HepG2 (cell line): Measurements from ENCODE around the gene EHD1. TPM values are rescaled to one million over a fixed set of nuclear protein-coding genes. Genes with fewer than 3 reads are reported as not detected.

Source experiments
- ATAC-seq: fragments of 200-7000 bp; cut with Tn5 transposase; 3 replicates; pipeline ENCODE4 v1.9.1; 2020; ENCODE audit warnings: mild to moderate bottlenecking, moderate library complexity
- BruUV-seq: library from RNA; stranded (reverse); fragments of 400-500 nt; replicated peaks from 2 replicates; lab custom pipeline; 2021; lab: Mats Ljungman, UMichigan
- CTCF ChIA-PET: fragments of 300-600 bp; formaldehyde crosslinking; extraction: SDS; loops from one replicate; lab custom pipeline; 2021; ENCODE audit warnings: low total read pairs, inconsistent platforms, low intra/inter-chr PET ratio; lab: Yijun Ruan, JAX
- POLR2A ChIA-PET: fragments of 350-600 bp; sonication (Branson Sonifier 250); formaldehyde crosslinking; loops from one replicate; lab custom pipeline; 2020; ENCODE audit warnings: antibody characterized with exemption, inconsistent platforms; lab: Yijun Ruan, JAX
- DNase-seq: peaks from one replicate; pipeline ENCODE4 v3.0.0-alpha.2; 2015; ENCODE audit warnings: low spot score
- FAIRE-seq: peaks from 3 replicates; lab custom pipeline; 2011; peaks lifted over from hg19 to GRCh38; lab: Jason Lieb, UNC
- H2AFZ ChIP-seq: one replicate; pipeline ENCODE4 v1.6.1; 2011; ENCODE audit warnings: low read length, inconsistent platforms
- H3K27ac ChIP-seq: fragments of 300-600 bp; 3 replicates; pipeline ENCODE4 v1.8.0; 2011; ENCODE audit warnings: mixed run types, mild to moderate bottlenecking, mixed read lengths, low read length, inconsistent platforms; ENCODE audit not compliant: insufficient read depth; ENCODE audit errors: extremely low read length
- H3K27me3 ChIP-seq, 2 experiments: fragments of 200-600 bp in 1 of 2; 2 replicates in 1 of 2; 3 replicates in 1 of 2; pipeline versions ENCODE4 v1.6.0 to v1.8.0; 2011; ENCODE audit warnings: low read length in 2 of 2, mild to moderate bottlenecking in 2 of 2, moderate library complexity in 2 of 2, inconsistent platforms in 1 of 2; ENCODE audit not compliant: insufficient read depth in 2 of 2, control insufficient read depth in 1 of 2
- H3K36me3 ChIP-seq, 2 experiments: fragments of 200-600 bp in 1 of 2; replicated peaks in 1 of 2; 2 replicates in 1 of 2; 3 replicates in 1 of 2; pipeline versions ENCODE4 v1.5.1 to v1.8.0; 2011; ENCODE audit warnings: low read length in 2 of 2, inconsistent platforms in 1 of 2; ENCODE audit not compliant: insufficient read depth in 2 of 2, control insufficient read depth in 1 of 2
- H3K4me1 ChIP-seq: 2 replicates; pipeline ENCODE4 v1.5.1; 2012; ENCODE audit warnings: low read length, inconsistent platforms; ENCODE audit not compliant: insufficient read depth
- H3K4me2 ChIP-seq: 2 replicates; pipeline ENCODE4 v1.6.0; 2011; ENCODE audit warnings: low read depth, low read length, inconsistent platforms
- H3K4me3 ChIP-seq, 3 experiments: fragments of 200-600 bp in 1 of 3; sonication (generic), shearing (Covaris generic) in 1 of 3; replicated peaks in 1 of 3; 2 replicates each; pipeline ENCODE4 v1.5.1; 2011 to 2016; ENCODE audit warnings: low read length in 3 of 3, inconsistent platforms in 2 of 3, low read depth in 2 of 3, mild to moderate bottlenecking in 2 of 3, control low read depth in 1 of 3, mixed read lengths in 1 of 3; ENCODE audit not compliant: insufficient read depth in 1 of 3
- H3K79me2 ChIP-seq: one replicate; pipeline ENCODE4 v1.6.1; 2011; ENCODE audit warnings: low read length, inconsistent platforms; ENCODE audit not compliant: insufficient read depth
- H3K9ac ChIP-seq: 2 replicates; pipeline ENCODE4 v1.6.0; 2011; ENCODE audit warnings: mild to moderate bottlenecking, low read depth, low read length, inconsistent platforms; ENCODE audit not compliant: insufficient read depth
- H3K9me3 ChIP-seq: 2 replicates; pipeline ENCODE4 v1.5.1; 2012; ENCODE audit warnings: mild to moderate bottlenecking, low read length
- H4K20me1 ChIP-seq: 2 replicates; pipeline ENCODE4 v1.6.0; 2011; ENCODE audit warnings: inconsistent platforms, mild to moderate bottlenecking, low read length, moderate library complexity; ENCODE audit not compliant: insufficient read depth
- FOXP4 ChIP-seq: sonication (generic); formaldehyde crosslinking; IDR thresholded peaks from 2 replicates; pipeline ENCODE4 v1.4.0; 2020; ENCODE audit warnings: missing genetic modification reagents
- HNRNPLL ChIP-seq: fragments of 200-400 bp; formaldehyde crosslinking; IDR thresholded peaks from 2 replicates; pipeline ENCODE4 v1.6.1; 2017; ENCODE audit warnings: mild to moderate bottlenecking, low read depth, low read length; ENCODE audit not compliant: poor library complexity, severe bottlenecking
- JUND ChIP-seq: sonication (generic); formaldehyde crosslinking; IDR thresholded peaks from 2 replicates; pipeline ENCODE4 v1.8.0; 2022; ENCODE audit warnings: mild to moderate bottlenecking, missing genetic modification reagents
- NR3C1 ChIP-seq: sonication (generic); formaldehyde crosslinking; IDR thresholded peaks from 2 replicates; pipeline ENCODE4 v1.4.0; 2020; ENCODE audit warnings: missing genetic modification reagents
- ZNF7 ChIP-seq: IDR thresholded peaks from 2 replicates; pipeline ENCODE4 v1.6.1; 2016; ENCODE audit warnings: missing biosample characterization, missing genetic modification reagents
- WGBS: methylation state at CpG from one replicate; pipeline ENCODE4 v1.1.6; 2017; ENCODE audit warnings: low lambda C conversion rate; 5-methylcytosine and 5-hydroxymethylcytosine counted together
- in situ Hi-C: cut with HindIII; loops from 2 replicates; pipeline ENCODE4 v1.10.0; 2017; ENCODE audit warnings: low pct_unique_long_range_greater_than_20kb; ENCODE audit not compliant: extremely low pct_ligation_motif_present
- intact Hi-C: fragments of 100-400 bp; cut with micrococcal nuclease; formaldehyde crosslinking; loops from one replicate; pipeline ENCODE4 v1.10.0; 2022; ENCODE audit not compliant: unreplicated experiment
- polyA plus RNA-seq, 8 experiments: library from polyadenylated mRNA; depleted of rRNA in 3 of 8; stranded (reverse) in 7 of 8; unstranded in 1 of 8; fragments of >200 nt; fragmentation: Illumina TruSeq in 4 of 8; extraction: Trizol in 4 of 8; gene quantifications; 2 replicates each; pipeline versions ENCODE4 v1.2.1 to v1.2.3, GENCODE V29; 2011 to 2016; ENCODE audit warnings: low read depth in 4 of 8, missing spikeins in 1 of 8, mixed read lengths in 1 of 8; ENCODE audit not compliant: insufficient read depth in 1 of 8
- total RNA-seq, 5 experiments: library from RNA; depleted of rRNA; stranded (reverse); fragments of >200 nt; fragmentation: Illumina TruSeq; extraction: Trizol; gene quantifications; 2 replicates each; pipeline ENCODE4 v1.2.3, GENCODE V29; 2016; ENCODE audit warnings: low read depth in 1 of 5
- TF ChIP-seq, protein P1 (sequence below): IDR thresholded peaks from 2 replicates; pipeline ENCODE4 v1.6.1; 2016; ENCODE audit warnings: control low read depth
- TF ChIP-seq, protein P2 (sequence below): sonication (generic); formaldehyde crosslinking; IDR thresholded peaks from 2 replicates; pipeline ENCODE4 v1.4.0; 2020; ENCODE audit warnings: missing genetic modification reagents

Gene EHD1
- total and polyA plus RNA-seq, 2 of the 13 experiments (the other 11 are each of a cell fraction or from before 2014, with no cell fraction given) = 23.6 to 26.6 TPM

DNA sequence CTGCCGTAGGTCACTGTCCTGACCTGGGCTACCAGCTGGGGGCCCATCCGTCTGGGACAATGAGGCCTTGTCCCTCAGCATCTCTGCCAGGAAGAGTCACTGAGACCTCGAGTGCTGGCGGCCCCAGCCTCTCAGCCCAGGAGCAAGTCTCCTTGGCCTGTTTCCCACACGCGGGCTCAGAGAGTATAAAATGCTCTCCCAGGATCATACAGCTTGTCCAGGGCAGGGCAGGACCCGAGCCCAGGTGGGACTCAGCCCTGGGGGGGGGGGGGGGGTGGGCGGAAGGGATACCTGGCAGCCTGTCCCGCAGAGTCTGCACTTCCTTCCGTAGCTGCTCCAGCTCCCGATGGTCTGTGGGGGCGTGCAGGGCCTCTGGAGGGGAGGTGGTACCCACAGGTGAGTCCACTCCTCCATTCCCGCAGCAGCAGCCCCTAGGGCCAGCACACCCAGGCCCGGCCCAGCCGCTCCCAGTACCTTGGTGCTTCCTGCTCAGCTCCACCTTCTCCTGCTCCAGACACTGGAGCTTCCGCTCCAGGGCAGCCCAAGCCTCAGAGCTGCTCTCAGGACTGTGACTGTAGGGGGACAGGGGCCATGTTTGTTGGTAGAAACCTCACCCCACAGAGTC lies 41.9 kb downstream of the EHD1 start (continued):
- no peak for TF ChIP-seq FOXP4 (CRISPR knock-in tag)
- no peak for TF ChIP-seq ZNF7 (CRISPR knock-in tag)
- TF ChIP-seq JUND (CRISPR knock-in tag) = no peak
- TF ChIP-seq, protein P1, sequence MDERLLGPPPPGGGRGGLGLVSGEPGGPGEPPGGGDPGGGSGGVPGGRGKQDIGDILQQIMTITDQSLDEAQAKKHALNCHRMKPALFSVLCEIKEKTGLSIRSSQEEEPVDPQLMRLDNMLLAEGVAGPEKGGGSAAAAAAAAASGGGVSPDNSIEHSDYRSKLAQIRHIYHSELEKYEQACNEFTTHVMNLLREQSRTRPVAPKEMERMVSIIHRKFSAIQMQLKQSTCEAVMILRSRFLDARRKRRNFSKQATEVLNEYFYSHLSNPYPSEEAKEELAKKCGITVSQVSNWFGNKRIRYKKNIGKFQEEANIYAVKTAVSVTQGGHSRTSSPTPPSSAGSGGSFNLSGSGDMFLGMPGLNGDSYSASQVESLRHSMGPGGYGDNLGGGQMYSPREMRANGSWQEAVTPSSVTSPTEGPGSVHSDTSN (CRISPR knock-in tag) = no peak
- TF ChIP-seq, protein P2, sequence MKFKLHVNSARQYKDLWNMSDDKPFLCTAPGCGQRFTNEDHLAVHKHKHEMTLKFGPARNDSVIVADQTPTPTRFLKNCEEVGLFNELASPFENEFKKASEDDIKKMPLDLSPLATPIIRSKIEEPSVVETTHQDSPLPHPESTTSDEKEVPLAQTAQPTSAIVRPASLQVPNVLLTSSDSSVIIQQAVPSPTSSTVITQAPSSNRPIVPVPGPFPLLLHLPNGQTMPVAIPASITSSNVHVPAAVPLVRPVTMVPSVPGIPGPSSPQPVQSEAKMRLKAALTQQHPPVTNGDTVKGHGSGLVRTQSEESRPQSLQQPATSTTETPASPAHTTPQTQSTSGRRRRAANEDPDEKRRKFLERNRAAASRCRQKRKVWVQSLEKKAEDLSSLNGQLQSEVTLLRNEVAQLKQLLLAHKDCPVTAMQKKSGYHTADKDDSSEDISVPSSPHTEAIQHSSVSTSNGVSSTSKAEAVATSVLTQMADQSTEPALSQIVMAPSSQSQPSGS (CRISPR knock-in tag) = no peak

GRCh38 chr11:64835616-64836447 lies 42.6 kb downstream of the EHD1 start:
- H3K36me3 ChIP-seq = no peaks in the 10 kb centered on the region
- H3K4me2 ChIP-seq = no peak overlapping the region
- BruUV-seq = no TSS peak
- H3K27me3 ChIP-seq = no peaks in the 10 kb centered on the region; a peak in 1 of 5 replicates
- no peaks in the 10 kb centered on the region for H3K9me3 ChIP-seq
- CTCF ChIA-PET = no interaction called here
- POLR2A ChIA-PET = no interaction called here
- H4K20me1 ChIP-seq = no peaks in the 10 kb centered on the region
- DNase-seq (no peak), ATAC-seq (no peak), FAIRE-seq (no peak)
- intact Hi-C loops = no loop called here
- in situ Hi-C loops = no loop called here
- H3K9ac ChIP-seq = no peak overlapping the region
- H3K4me1 ChIP-seq = no peaks in the 10 kb centered on the region
- H3K27ac ChIP-seq = no peak overlapping the region
- TF ChIP-seq NR3C1 (CRISPR knock-in tag) (no peak), HNRNPLL (peak; percentile 11)
- H3K4me3 ChIP-seq = no peak overlapping the region
- H3K79me2 ChIP-seq = no peaks in the 10 kb centered on the region
- 90% methylated on average over 5 of the region's 17 CpGs for WGBS
- H2AFZ ChIP-seq = no peak overlapping the region
